H1 (cell line): ENCODE results near the gene CEP128. TPM values are rescaled to one million over a fixed set of nuclear protein-coding genes. Genes with fewer than 3 reads are reported as not detected.

Source experiments
- CTCF ChIA-PET: fragments of 300-600 bp; sonication (Branson Sonifier 250); formaldehyde crosslinking; loops from one replicate; lab custom pipeline; 2021; ENCODE audit not compliant: partially characterized antibody; lab: Charles Lee
- POLR2A ChIA-PET: fragments of 300-600 bp; sonication (Branson Sonifier 250); formaldehyde crosslinking; loops from one replicate; lab custom pipeline; 2021; ENCODE audit warnings: inconsistent platforms; ENCODE audit not compliant: partially characterized antibody; lab: Charles Lee
- DNase-seq, 2 experiments: peaks; one replicate each; pipeline versions ENCODE4 v3.0.0 to v3.0.0-alpha.2; 2010 to 2022; ENCODE audit warnings: low spot score in 2 of 2, low read depth in 1 of 2, mixed read lengths in 1 of 2
- FAIRE-seq: peaks from 2 replicates; lab custom pipeline; 2011; peaks lifted over from hg19 to GRCh38; lab: Jason Lieb, UNC
- H2AFZ ChIP-seq: 2 replicates; pipeline ENCODE4 v1.8.1; 2012; ENCODE audit warnings: low read length, inconsistent platforms
- H2AK5ac ChIP-seq: 2 replicates; pipeline ENCODE4 v1.6.1; 2013; ENCODE audit warnings: low read depth, low read length
- H2BK120ac ChIP-seq: replicated peaks from 2 replicates; pipeline ENCODE3; 2013; ENCODE audit warnings: low read depth, low read length, inconsistent platforms
- H2BK12ac ChIP-seq: 2 replicates; pipeline ENCODE4 v1.6.1; 2013; ENCODE audit warnings: low read depth, low read length
- H2BK15ac ChIP-seq: 2 replicates; pipeline ENCODE4 v1.6.1; 2013; ENCODE audit warnings: low read length
- H2BK20ac ChIP-seq: 2 replicates; pipeline ENCODE4 v1.6.1; 2013; ENCODE audit warnings: low read length
- H2BK5ac ChIP-seq: 2 replicates; pipeline ENCODE4 v1.6.1; 2013; ENCODE audit warnings: low read depth, low read length
- H3K14ac ChIP-seq: 2 replicates; pipeline ENCODE4 v1.6.1; 2013; ENCODE audit warnings: inconsistent platforms; ENCODE audit not compliant: insufficient read length
- H3K18ac ChIP-seq: 2 replicates; pipeline ENCODE4 v1.6.1; 2013; ENCODE audit warnings: low read length; ENCODE audit errors: extremely low read depth
- H3K23ac ChIP-seq: 2 replicates; pipeline ENCODE4 v1.6.1; 2013; ENCODE audit warnings: inconsistent platforms; ENCODE audit not compliant: insufficient read length
- H3K23me2 ChIP-seq: 2 replicates; pipeline ENCODE4 v1.6.1; 2013; ENCODE audit warnings: low read depth, low read length
- H3K27ac ChIP-seq: 2 replicates; pipeline ENCODE4 v1.6.1; 2011; ENCODE audit warnings: low read depth, low read length, inconsistent platforms
- H3K27me3 ChIP-seq, 4 experiments: replicated peaks in 1 of 4; 1 replicate in 1 of 4; 2 replicates in 3 of 4; pipeline versions ENCODE4 v1.6.1 to v1.8.1; 2011 to 2013; ENCODE audit warnings: low read length in 3 of 4, mild to moderate bottlenecking in 3 of 4, inconsistent platforms in 2 of 4, mixed read lengths in 2 of 4, moderate library complexity in 1 of 4; ENCODE audit not compliant: control insufficient read depth in 3 of 4, insufficient read depth in 3 of 4; ENCODE audit errors: extremely low read depth in 1 of 4
- H3K36me3 ChIP-seq, 4 experiments: 2 replicates each; pipeline versions ENCODE4 v1.6.1 to v1.8.1; 2011 to 2013; ENCODE audit warnings: mild to moderate bottlenecking in 4 of 4, low read length in 3 of 4, moderate library complexity in 2 of 4, control low read depth in 1 of 4, inconsistent platforms in 1 of 4; ENCODE audit not compliant: insufficient read depth in 4 of 4, control insufficient read depth in 2 of 4
- H3K4ac ChIP-seq: replicated peaks from 2 replicates; pipeline ENCODE3; 2013; ENCODE audit warnings: low read length, low read depth, mixed read lengths, inconsistent platforms; ENCODE audit not compliant: insufficient read length
- H3K4me1 ChIP-seq, 4 experiments: replicated peaks in 1 of 4; 1 replicate in 1 of 4; 2 replicates in 3 of 4; pipeline versions ENCODE4 v1.6.1 to v1.8.1; 2011 to 2013; ENCODE audit warnings: low read length in 3 of 4, inconsistent platforms in 2 of 4, mixed read lengths in 1 of 4; ENCODE audit not compliant: insufficient read depth in 4 of 4, control insufficient read depth in 3 of 4
- H3K4me2 ChIP-seq, 2 experiments: 2 replicates each; pipeline versions ENCODE4 v1.6.1 to v1.8.1; 2011 to 2013; ENCODE audit warnings: low read depth in 2 of 2, low read length in 2 of 2, control low read depth in 1 of 2, inconsistent platforms in 1 of 2, mild to moderate bottlenecking in 1 of 2; ENCODE audit not compliant: insufficient read depth in 1 of 2
- H3K4me3 ChIP-seq, 4 experiments: fragments of 200-600, 300-600 bp in 1 of 4; sonication (generic), shearing (Covaris generic), sonication (Bioruptor Twin) in 1 of 4; 2 replicates each; pipeline versions ENCODE4 v1.5.1 to v1.8.1; 2011 to 2016; ENCODE audit warnings: low read length in 4 of 4, low read depth in 3 of 4, control low read depth in 2 of 4, inconsistent platforms in 2 of 4, mild to moderate bottlenecking in 2 of 4, mixed read lengths in 1 of 4, moderate library complexity in 1 of 4; ENCODE audit not compliant: insufficient read depth in 2 of 4; ENCODE audit errors: extremely low read depth in 1 of 4
- H3K56ac ChIP-seq: replicated peaks from 2 replicates; pipeline ENCODE3; 2013; ENCODE audit warnings: low read depth, mild to moderate bottlenecking, mixed read lengths, low read length, inconsistent platforms; ENCODE audit not compliant: insufficient read length
- H3K79me1 ChIP-seq: 2 replicates; pipeline ENCODE4 v1.6.1; 2013; ENCODE audit warnings: low read depth, low read length, control low read depth
- H3K79me2 ChIP-seq, 2 experiments: 2 replicates each; pipeline versions ENCODE4 v1.6.1 to v1.8.1; 2012 to 2013; ENCODE audit warnings: low read length in 2 of 2, mild to moderate bottlenecking in 2 of 2, inconsistent platforms in 1 of 2; ENCODE audit not compliant: insufficient read depth in 2 of 2, control insufficient read depth in 1 of 2
- H3K9ac ChIP-seq, 4 experiments: replicated peaks in 1 of 4; 1 replicate in 1 of 4; 2 replicates in 3 of 4; pipeline versions ENCODE4 v1.6.1 to v1.8.1; 2011 to 2013; ENCODE audit warnings: low read depth in 3 of 4, low read length in 3 of 4, control low read depth in 2 of 4, mild to moderate bottlenecking in 2 of 4, moderate library complexity in 2 of 4, inconsistent platforms in 1 of 4; ENCODE audit errors: extremely low read depth in 1 of 4
- H3K9me3 ChIP-seq, 2 experiments: 2 replicates each; pipeline versions ENCODE4 v1.6.1 to v1.8.1; 2012 to 2013; ENCODE audit warnings: mild to moderate bottlenecking in 2 of 2, moderate library complexity in 2 of 2, control low read depth in 1 of 2, inconsistent platforms in 1 of 2, low read depth in 1 of 2, low read length in 1 of 2, mixed read lengths in 1 of 2; ENCODE audit not compliant: insufficient read depth in 2 of 2
- H4K20me1 ChIP-seq, 2 experiments: replicated peaks in 1 of 2; 2 replicates each; pipeline versions ENCODE3 to v1.8.1; 2011 to 2013; ENCODE audit warnings: inconsistent platforms in 2 of 2, low read length in 2 of 2, mild to moderate bottlenecking in 1 of 2; ENCODE audit not compliant: insufficient read depth in 2 of 2, control insufficient read depth in 1 of 2
- H4K5ac ChIP-seq: 2 replicates; pipeline ENCODE4 v1.6.1; 2013; ENCODE audit warnings: low read length, low read depth, mixed read lengths, inconsistent platforms; ENCODE audit not compliant: insufficient read length
- H4K8ac ChIP-seq: 2 replicates; pipeline ENCODE4 v1.8.0; 2013; ENCODE audit warnings: mild to moderate bottlenecking, moderate library complexity, low read length, inconsistent platforms; ENCODE audit not compliant: insufficient read depth; ENCODE audit errors: extremely low read depth
- H4K91ac ChIP-seq: replicated peaks from 2 replicates; pipeline ENCODE3; 2013; ENCODE audit warnings: low read length, mixed read lengths, inconsistent platforms; ENCODE audit not compliant: insufficient read length
- BRCA1 ChIP-seq: IDR thresholded peaks from 2 replicates; pipeline ENCODE4 v1.6.1; 2012; ENCODE audit warnings: low read depth, low read length, improper control_type of control experiment
- CEBPB ChIP-seq: IDR thresholded peaks from 2 replicates; pipeline ENCODE4 v1.6.1; 2012; ENCODE audit warnings: low read depth, low read length
- CHD2 ChIP-seq: IDR thresholded peaks from 2 replicates; pipeline ENCODE4 v1.6.1; 2012; ENCODE audit warnings: low read length, improper control_type of control experiment
- GTF2F1 ChIP-seq: IDR thresholded peaks from 2 replicates; pipeline ENCODE4 v1.6.1; 2012; ENCODE audit warnings: low read depth, low read length, improper control_type of control experiment, borderline replicate concordance
- JUND ChIP-seq: IDR thresholded peaks from 2 replicates; pipeline ENCODE4 v1.6.1; 2011; ENCODE audit warnings: mild to moderate bottlenecking, improper control_type of control experiment, low read length
- KDM5A ChIP-seq: fragments of 200-600 bp; IDR thresholded peaks from 2 replicates; pipeline ENCODE4 v1.7.1; 2012; ENCODE audit warnings: mild to moderate bottlenecking, low read length, inconsistent platforms, mixed read lengths
- NRF1 ChIP-seq: IDR thresholded peaks from 2 replicates; pipeline ENCODE4 v1.6.1; 2011; ENCODE audit warnings: mild to moderate bottlenecking, low read depth, low read length, improper control_type of control experiment
- SIN3A ChIP-seq, 2 experiments: IDR thresholded peaks in 1 of 2; conservative IDR thresholded peaks in 1 of 2; 2 replicates each; pipeline ENCODE4 v1.6.1; 2011 to 2012; ENCODE audit warnings: low read length in 2 of 2, improper control_type of control experiment in 1 of 2, low read depth in 1 of 2, mild to moderate bottlenecking in 1 of 2
- SIRT6 ChIP-seq: IDR thresholded peaks from one replicate; pipeline ENCODE4 v1.7.1; 2012; ENCODE audit warnings: low read length, inconsistent platforms
- SP1 ChIP-seq: IDR thresholded peaks from 2 replicates; pipeline ENCODE4 v1.6.1; 2011; ENCODE audit warnings: low read depth, low read length
- SP4 ChIP-seq: IDR thresholded peaks from 2 replicates; pipeline ENCODE4 v1.6.1; 2012; ENCODE audit warnings: low read length, inconsistent platforms
- TAF1 ChIP-seq: IDR thresholded peaks from 2 replicates; pipeline ENCODE4 v1.6.1; 2011; ENCODE audit warnings: mild to moderate bottlenecking, low read depth, low read length
- TAF7 ChIP-seq: optimal IDR thresholded peaks from 2 replicates; pipeline ENCODE3; 2011; ENCODE audit warnings: low read depth, mild to moderate bottlenecking, inconsistent platforms, low read length, moderate library complexity, borderline replicate concordance
- TBP ChIP-seq: IDR thresholded peaks from 2 replicates; pipeline ENCODE4 v1.6.1; 2011; ENCODE audit warnings: low read depth, low read length, improper control_type of control experiment
- TEAD4 ChIP-seq: IDR thresholded peaks from 2 replicates; pipeline ENCODE4 v1.6.1; 2012; ENCODE audit warnings: low read depth, low read length, inconsistent platforms, mixed read lengths
- WGBS, 2 experiments: shearing (Covaris generic) in 1 of 2; methylation state at CpG; one replicate each; pipeline versions ENCODE4 v1.1.6 to v1.1.7; 2013 to 2015; ENCODE audit warnings: low lambda C conversion rate in 2 of 2, mixed read lengths in 2 of 2, inconsistent platforms in 1 of 2, low coverage in 1 of 2, missing lambda C conversion rate in 1 of 2; ENCODE audit not compliant: insufficient replicate concordance in 2 of 2, insufficient coverage in 1 of 2, insufficient read length in 1 of 2; ENCODE audit errors: extremely low coverage in 1 of 2, missing lambda C conversion rate in 1 of 2; 5-methylcytosine and 5-hydroxymethylcytosine counted together
- polyA plus RNA-seq, 7 experiments: library from polyadenylated mRNA; depleted of rRNA in 3 of 7; stranded (reverse) in 5 of 7; unstranded in 2 of 7; fragments of >200 nt in 5 of 7; fragments of 200-250 nt in 2 of 7; gene quantifications; 1 replicate in 5 of 7; 2 replicates in 1 of 7; 4 replicates in 1 of 7; pipeline versions ENCODE4 v1.2.1 to v1.2.3, GENCODE V29; 2011 to 2013; ENCODE audit warnings: missing spikeins in 2 of 7, mixed read lengths in 2 of 7
- total RNA-seq: library from RNA; stranded (reverse); fragmentation: NEBNext Ultra II Directional; extraction: Animal tissue kit (Norgen Biotek cat#: 25700); gene quantifications from 2 replicates; pipeline ENCODE4 v1.2.1, GENCODE V29; 2021

The CEP128 gene
- total and polyA plus RNA-seq, 2 of the 8 experiments (the other 6 are each of a cell fraction or from before 2014, with no cell fraction given) = 1.9 to 17.0 TPM

DNA sequence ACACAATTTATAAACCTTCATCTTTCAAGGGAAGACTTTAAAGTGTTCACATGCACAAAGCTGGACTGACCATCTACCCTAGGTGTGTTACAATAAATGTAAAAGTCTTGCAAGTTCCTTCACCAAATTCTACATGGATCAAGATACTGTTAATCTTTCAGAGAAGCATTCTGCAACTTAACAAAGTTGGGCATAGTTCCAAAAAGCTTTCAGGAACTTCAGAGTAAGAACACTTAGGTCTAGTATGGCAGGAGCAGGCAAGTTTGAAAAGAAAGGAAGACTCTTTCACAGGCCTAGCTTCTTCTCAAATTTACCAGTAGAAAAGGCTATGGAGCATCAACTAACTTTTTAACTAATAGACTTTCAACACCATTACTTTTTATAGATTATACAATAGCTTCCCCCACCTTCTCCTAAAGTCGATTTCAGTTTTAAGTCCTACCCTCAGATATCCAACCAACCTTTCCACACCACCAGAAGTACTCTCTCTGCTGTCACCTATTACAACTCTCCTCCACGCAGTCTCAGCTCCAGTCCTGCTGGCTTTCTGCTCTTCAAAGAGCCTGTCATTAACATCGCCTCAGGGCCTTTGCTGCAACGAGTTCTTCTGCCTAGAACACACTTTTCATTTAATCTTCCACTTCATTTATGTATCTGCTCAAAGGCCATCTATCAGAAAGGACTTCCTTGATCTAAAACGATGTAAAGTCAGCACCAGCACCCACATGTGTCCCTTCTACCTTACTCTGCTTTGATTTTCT is 333.9 kb downstream of the CEP128 start:
- CTCF ChIA-PET = interaction anchor here (1.1 to 1.7 kb wide), 3 partner anchors 9 to 251 kb away, joined by 3 to 4 read pairs (median 3); no protein-coding TSS in a partner anchor
- no peak for TF ChIP-seq GTF2F1
- TF ChIP-seq CEBPB = no peak
- no peak for TF ChIP-seq TAF1
- TF ChIP-seq TAF7 = no peak
- TF ChIP-seq SIRT6 = no peak
- TF ChIP-seq SP1 = no peak
- TF ChIP-seq BRCA1 = no peak
- TF ChIP-seq TEAD4 = no peak
- TF ChIP-seq JUND = no peak
- TF ChIP-seq SIN3A (conservative IDR thresholded peaks at IDR 0.05 in 1 of 2, IDR thresholded peaks at IDR 0.05 in 1 of 2; ENCODE audit: low read depth in 1 of 2, low read length in 2 of 2) = no peak
- no peak for TF ChIP-seq TBP
- TF ChIP-seq NRF1 = no peak
- TF ChIP-seq KDM5A = no peak
- TF ChIP-seq SP4 = no peak
- no peak for TF ChIP-seq CHD2
- Histone ChIP-seq H2AFZ (no peak overlapping the region), H3K79me2 (no peaks in the 10 kb centered on the region), H2BK12ac (no peak overlapping the region), H3K9me3 (no peaks in the 10 kb centered on the region), H3K14ac (no peak overlapping the region), H3K4ac (no peak overlapping the region), H4K20me1 (no peaks in the 10 kb centered on the region), H3K4me1 (no peaks in the 10 kb centered on the region), H3K56ac (no peak overlapping the region), H2BK5ac (no peak overlapping the region), H2BK20ac (no peak overlapping the region), H4K5ac (no peak overlapping the region), H3K4me2 (no peak overlapping the region), H3K4me3 (no peak overlapping the region), H3K23me2 (no peaks in the 10 kb centered on the region), H4K91ac (no peak overlapping the region), H2BK120ac (no peak overlapping the region), H3K23ac (no peak overlapping the region), H3K79me1 (no peaks in the 10 kb centered on the region), H3K18ac (no peak overlapping the region), H3K9ac (no peak overlapping the region), H3K27me3 (no peaks in the 10 kb centered on the region), H3K36me3 (no peaks in the 10 kb centered on the region), H2BK15ac (no peak overlapping the region), H2AK5ac (no peak overlapping the region), H4K8ac (no peak overlapping the region), H3K27ac (no peak overlapping the region)
- no peak for DNase-seq
- FAIRE-seq = no peak
- POLR2A ChIA-PET = no interaction called here
- WGBS, 2 experiments = 87% methylated on average over 5 of the region's 5 CpGs; no CpG with 5 or more reads in 1 of the 2 experiments
